ENCODE results near the gene RPS6KA1.

DNA sequence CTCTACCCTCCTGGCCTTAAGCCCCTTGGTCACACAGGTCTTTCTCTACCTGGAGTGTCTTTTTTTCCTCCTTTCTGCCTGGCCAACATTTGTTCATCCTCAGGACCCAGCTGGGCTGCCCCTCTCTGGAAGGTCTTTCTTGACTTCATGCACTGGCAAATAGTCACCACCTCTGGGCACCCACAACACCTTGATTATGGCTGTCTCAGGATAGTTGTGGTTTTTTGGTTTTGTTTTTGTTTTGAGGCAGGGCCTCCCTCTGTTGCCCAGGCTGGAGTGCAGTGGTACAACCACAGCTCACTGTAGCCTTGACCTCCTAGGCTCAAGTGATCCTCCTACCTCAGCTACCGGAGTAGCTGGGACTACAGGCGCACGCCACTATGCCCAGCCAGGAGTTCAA lies 10.8 kb downstream of the RPS6KA1 start:
- TF ChIP-seq, protein P1, sequence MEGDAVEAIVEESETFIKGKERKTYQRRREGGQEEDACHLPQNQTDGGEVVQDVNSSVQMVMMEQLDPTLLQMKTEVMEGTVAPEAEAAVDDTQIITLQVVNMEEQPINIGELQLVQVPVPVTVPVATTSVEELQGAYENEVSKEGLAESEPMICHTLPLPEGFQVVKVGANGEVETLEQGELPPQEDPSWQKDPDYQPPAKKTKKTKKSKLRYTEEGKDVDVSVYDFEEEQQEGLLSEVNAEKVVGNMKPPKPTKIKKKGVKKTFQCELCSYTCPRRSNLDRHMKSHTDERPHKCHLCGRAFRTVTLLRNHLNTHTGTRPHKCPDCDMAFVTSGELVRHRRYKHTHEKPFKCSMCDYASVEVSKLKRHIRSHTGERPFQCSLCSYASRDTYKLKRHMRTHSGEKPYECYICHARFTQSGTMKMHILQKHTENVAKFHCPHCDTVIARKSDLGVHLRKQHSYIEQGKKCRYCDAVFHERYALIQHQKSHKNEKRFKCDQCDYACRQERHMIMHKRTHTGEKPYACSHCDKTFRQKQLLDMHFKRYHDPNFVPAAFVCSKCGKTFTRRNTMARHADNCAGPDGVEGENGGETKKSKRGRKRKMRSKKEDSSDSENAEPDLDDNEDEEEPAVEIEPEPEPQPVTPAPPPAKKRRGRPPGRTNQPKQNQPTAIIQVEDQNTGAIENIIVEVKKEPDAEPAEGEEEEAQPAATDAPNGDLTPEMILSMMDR (IDR thresholded peaks at IDR 0.05; ENCODE audit: low read length), result no peak
- TF ChIP-seq EZH2 (IDR thresholded peaks at IDR 0.05; ENCODE audit: borderline replicate concordance, low read length), result no peak

Data from OCI-LY1 (cell line).